ENCODE measurements around the gene CAVIN4.

The CAVIN4 gene

DNA sequence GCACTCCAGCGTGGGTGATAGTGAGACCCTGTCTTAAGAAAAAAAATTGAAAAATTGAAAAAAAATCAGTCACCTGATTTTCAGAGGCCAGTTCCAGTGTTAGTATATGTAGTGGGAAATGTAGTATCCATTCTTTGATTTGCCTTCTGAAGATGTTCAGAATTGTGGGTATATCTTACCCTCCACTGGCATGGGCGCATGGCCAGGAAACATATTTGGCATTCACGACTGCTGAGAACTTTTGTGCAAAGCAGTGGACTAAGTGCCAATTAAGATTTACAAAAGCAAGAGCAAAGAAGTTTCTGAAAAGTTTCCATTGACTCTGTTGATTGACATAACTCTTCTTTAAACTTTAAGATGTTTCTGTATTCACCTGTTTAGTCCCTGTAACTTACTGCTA lies 2.4 kb downstream of the CAVIN4 start:
- TF ChIP-seq, protein P1, sequence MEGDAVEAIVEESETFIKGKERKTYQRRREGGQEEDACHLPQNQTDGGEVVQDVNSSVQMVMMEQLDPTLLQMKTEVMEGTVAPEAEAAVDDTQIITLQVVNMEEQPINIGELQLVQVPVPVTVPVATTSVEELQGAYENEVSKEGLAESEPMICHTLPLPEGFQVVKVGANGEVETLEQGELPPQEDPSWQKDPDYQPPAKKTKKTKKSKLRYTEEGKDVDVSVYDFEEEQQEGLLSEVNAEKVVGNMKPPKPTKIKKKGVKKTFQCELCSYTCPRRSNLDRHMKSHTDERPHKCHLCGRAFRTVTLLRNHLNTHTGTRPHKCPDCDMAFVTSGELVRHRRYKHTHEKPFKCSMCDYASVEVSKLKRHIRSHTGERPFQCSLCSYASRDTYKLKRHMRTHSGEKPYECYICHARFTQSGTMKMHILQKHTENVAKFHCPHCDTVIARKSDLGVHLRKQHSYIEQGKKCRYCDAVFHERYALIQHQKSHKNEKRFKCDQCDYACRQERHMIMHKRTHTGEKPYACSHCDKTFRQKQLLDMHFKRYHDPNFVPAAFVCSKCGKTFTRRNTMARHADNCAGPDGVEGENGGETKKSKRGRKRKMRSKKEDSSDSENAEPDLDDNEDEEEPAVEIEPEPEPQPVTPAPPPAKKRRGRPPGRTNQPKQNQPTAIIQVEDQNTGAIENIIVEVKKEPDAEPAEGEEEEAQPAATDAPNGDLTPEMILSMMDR (IDR thresholded peaks at IDR 0.05; ENCODE audit: insufficient read depth, low read depth, low read length, missing control alignments) = no peak
- no peak for DNase-seq (ENCODE audit: low read depth)
- H3K4me3 ChIP-seq (ENCODE audit: low read length) = no peak overlapping the region

DNA sequence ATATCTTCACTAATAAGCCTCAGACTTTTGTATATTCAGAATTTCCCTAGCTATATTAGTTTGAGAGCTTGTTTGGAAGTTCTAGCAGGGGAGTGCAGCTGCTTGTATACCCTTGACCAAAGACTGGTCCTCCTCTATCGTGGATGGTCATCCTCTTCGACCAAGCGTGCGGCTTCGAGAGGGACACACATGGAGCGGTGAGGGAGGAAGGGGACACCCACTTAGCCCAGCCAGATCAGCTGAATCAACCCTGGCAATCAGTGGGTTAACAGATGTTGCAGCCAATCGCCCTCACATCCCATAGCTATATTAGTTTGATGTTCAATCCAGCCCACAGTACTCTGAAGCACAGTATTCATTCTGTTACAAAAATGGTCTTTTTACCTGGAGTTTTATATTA lies 3.2 kb downstream of the CAVIN4 start:
- TF ChIP-seq, protein P1 (IDR thresholded peaks at IDR 0.05; ENCODE audit: insufficient read depth, low read depth, low read length, missing control alignments) = no peak
- H3K4me3 ChIP-seq (ENCODE audit: low read length) = no peak overlapping the region
- DNase-seq (ENCODE audit: low read depth) = no peak

DNA sequence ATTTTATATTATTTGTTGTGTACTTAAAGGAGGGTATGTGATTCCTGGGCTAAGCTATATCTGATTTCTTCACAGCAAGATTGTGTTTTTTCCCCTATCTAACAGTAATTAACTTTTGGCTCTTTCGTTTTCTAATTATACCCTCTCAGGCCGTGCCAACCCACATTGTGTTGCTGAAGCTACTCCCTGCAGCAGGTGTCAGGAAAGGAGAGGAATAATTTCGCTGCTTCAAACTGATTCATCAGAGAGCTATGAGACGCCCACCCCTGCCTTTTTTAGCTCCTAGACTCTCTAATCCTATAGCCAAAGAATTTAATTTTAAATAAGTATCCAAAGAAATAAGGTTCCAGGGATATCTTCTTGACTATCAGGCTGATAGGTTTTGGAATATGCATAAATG lies 3.8 kb downstream of the CAVIN4 start:
- TF ChIP-seq, protein P1 (IDR thresholded peaks at IDR 0.05; ENCODE audit: insufficient read depth, low read depth, low read length, missing control alignments) = no peak
- no peak overlapping the region for H3K4me3 ChIP-seq (ENCODE audit: low read length)
- no peak for DNase-seq (ENCODE audit: low read depth)

DNA sequence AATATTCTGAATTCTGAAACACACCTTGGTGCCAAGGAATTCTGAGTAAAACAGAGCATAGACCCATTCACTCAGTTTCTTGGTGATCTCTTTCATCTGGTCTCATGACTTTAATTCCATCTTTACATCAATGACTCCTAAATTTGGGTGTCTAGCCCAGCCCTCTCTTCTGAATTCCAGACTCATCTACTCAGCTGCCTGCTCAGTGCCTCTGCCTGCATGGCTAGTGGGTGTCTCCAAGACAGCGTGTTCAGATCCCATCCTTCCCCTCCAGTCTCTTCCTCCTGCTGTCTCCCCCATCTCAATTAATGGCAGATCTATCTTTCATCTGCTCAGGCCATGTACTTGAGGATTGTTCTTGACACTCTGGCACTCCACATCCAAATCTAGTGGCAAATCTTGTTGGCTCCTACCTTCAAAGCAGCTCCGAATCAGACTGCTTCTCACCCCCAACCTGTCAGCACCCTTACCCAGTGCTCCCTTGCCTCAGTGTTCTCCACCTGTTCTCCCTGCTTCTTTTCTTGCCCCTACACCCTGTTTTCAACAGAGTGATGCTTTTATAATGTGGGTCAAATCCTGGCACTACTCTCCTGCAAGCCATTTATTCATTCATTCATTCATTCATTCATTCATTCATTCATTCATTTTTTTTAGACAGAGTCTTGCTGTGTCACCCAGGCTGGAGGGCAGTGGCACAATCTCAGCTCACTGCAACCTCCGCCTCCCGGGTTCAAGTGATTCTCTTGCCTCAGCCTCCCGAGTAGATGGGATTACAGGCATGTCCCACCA lies 5.3 kb downstream of the CAVIN4 start:
- no peak overlapping the region for H3K4me3 ChIP-seq (ENCODE audit: low read length)
- no peak for DNase-seq (ENCODE audit: low read depth)
- TF ChIP-seq, protein P1 (IDR thresholded peaks at IDR 0.05; ENCODE audit: insufficient read depth, low read depth, low read length, missing control alignments) = no peak

DNA sequence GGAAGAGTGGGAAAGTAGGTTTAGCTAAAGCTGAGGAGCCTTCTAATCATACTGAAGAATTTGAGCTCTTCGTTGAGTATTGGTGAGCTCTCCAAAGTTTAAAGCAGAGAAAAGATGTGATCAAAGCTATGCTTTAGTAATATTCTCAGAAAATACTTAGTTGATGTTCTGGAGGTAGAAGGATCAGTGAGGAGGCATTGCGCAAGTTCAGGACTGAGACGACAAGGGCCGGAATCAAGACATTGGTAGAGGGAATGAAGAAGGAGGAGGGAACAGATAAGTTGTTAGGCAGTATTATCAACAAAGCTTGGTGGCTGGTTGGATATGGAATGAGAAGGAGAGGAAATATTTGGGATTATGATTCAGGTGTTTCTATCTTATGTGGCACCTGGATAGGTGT lies 7.1 kb downstream of the CAVIN4 start:
- TF ChIP-seq, protein P1 (IDR thresholded peaks at IDR 0.05; ENCODE audit: insufficient read depth, low read depth, low read length, missing control alignments) = no peak
- no peak overlapping the region for H3K4me3 ChIP-seq (ENCODE audit: low read length)
- no peak for DNase-seq (ENCODE audit: low read depth)

DNA sequence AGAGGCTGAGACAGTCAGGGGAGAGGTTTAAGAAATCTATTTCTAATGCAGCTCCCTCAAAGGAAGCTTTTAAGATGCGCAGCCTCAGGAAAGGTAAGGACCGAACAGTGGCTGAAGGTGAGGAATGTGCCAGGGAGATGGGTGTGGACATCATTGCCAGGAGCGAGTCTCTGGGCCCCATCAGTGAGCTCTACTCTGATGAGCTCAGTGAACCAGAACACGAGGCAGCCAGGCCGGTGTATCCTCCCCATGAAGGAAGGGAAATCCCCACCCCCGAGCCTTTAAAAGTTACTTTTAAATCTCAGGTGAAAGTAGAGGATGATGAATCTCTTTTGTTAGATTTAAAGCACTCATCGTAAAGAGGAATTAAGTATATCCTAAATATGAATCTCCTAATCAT lies 8.2 kb downstream of the CAVIN4 start:
- no peak overlapping the region for H3K4me3 ChIP-seq (ENCODE audit: low read length)
- no peak for DNase-seq (ENCODE audit: low read depth)
- TF ChIP-seq, protein P1 (IDR thresholded peaks at IDR 0.05; ENCODE audit: insufficient read depth, low read depth, low read length, missing control alignments) = no peak

DNA sequence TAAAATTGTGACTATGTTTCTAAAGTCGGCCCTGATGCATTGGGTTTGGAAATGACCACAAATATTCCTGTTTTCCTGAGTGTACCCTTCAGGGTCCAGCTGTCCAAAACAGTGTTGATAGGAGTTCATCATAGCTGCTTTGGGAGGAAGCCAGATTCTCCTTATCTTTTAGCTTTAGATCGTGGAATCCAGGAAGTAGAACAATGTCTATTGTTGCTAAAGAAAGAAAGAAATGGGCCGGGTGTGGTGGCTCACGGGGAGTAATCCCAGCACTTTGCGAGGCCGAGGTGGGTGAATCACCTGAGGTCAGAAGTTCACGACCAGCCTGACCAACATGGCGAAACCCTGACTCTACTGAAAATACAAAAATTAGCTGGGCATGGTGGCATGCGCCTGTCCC lies 9.5 kb downstream of the CAVIN4 start:
- no peak overlapping the region for H3K4me3 ChIP-seq (ENCODE audit: low read length)
- no peak for DNase-seq (ENCODE audit: low read depth)
- TF ChIP-seq, protein P1 (IDR thresholded peaks at IDR 0.05; ENCODE audit: insufficient read depth, low read depth, low read length, missing control alignments) = no peak
